ENCODE measurements around the gene EDAR. TPM values are rescaled to one million over a fixed set of nuclear protein-coding genes. Genes with fewer than 3 reads are reported as not detected.

Gene EDAR
- total RNA-seq, 1 donor from 2014 or later, result not detected

DNA sequence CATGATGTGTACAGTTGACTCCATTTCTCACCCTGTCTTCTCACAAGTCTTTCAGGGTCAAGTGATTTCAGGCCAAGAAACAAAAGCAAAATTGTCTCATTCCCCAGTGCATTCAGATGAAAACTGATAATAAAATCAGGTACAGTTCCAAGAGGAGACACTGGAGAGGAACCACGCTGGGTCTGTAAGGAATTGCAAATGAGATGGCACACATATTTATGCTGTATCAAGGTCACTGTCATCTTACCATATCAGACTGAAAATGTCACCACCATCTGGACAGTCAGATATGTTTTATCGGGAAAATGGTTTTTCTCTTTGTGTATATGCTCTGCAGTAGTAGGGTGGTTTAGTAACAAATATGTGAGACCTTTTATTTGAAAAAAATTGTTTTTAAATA is 110.7 kb downstream of the EDAR start:
- TF ChIP-seq CTCF (conservative IDR thresholded peaks at IDR 0.05), result no peak
- H3K36me3 Mint-ChIP-seq (ENCODE audit: low read depth), result peaks cover 57% of the 10 kb centered on the region
- no peak for DNase-seq (ENCODE audit: low read depth, low spot score)
- H3K4me3 Mint-ChIP-seq, result no peak overlapping the region
- no peak overlapping the region for H3K27ac Mint-ChIP-seq (ENCODE audit: unreplicated experiment)
- no peaks in the 10 kb centered on the region for H3K27me3 Mint-ChIP-seq (ENCODE audit: low read depth)
- peaks cover 22% of the 10 kb centered on the region for H3K9me3 Mint-ChIP-seq
- H3K4me1 Mint-ChIP-seq, result no peaks in the 10 kb centered on the region

- Mint-ChIP-seq H3K9me3 (peaks cover 19% of the 10 kb centered on the region), H3K4me1 (no peaks in the 10 kb centered on the region), H3K27ac (ENCODE audit: unreplicated experiment) (no peak overlapping the region), H3K4me3 (no peak overlapping the region), H3K27me3 (ENCODE audit: low read depth) (no peaks in the 10 kb centered on the region), H3K36me3 (ENCODE audit: low read depth) (peaks cover 55% of the 10 kb centered on the region)
- TF ChIP-seq CTCF (conservative IDR thresholded peaks at IDR 0.05), result no peak
- no peak for DNase-seq (ENCODE audit: low read depth, low spot score)
Observed at GRCh38 chr2:108877506-108877905, 111.5 kb downstream of the EDAR start.

- Mint-ChIP-seq H3K9me3 (peaks cover 15% of the 10 kb centered on the region), H3K4me3 (no peak overlapping the region), H3K4me1 (no peaks in the 10 kb centered on the region), H3K27me3 (ENCODE audit: low read depth) (no peaks in the 10 kb centered on the region), H3K36me3 (ENCODE audit: low read depth) (peaks cover 65% of the 10 kb centered on the region), H3K27ac (ENCODE audit: unreplicated experiment) (no peak overlapping the region)
- no peak for DNase-seq (ENCODE audit: low read depth, low spot score)
- TF ChIP-seq CTCF (conservative IDR thresholded peaks at IDR 0.05), result no peak
Observed at GRCh38 chr2:108870069-108870644, 118.9 kb downstream of the EDAR start.

GRCh38 chr2:108869542-108869941 is 119.5 kb downstream of the EDAR start:
- Mint-ChIP-seq H3K27ac (ENCODE audit: unreplicated experiment) (no peak overlapping the region), H3K4me1 (no peaks in the 10 kb centered on the region), H3K27me3 (ENCODE audit: low read depth) (no peaks in the 10 kb centered on the region), H3K9me3 (peaks cover 15% of the 10 kb centered on the region), H3K4me3 (no peak overlapping the region), H3K36me3 (ENCODE audit: low read depth) (peaks cover 66% of the 10 kb centered on the region)
- DNase-seq (ENCODE audit: low read depth, low spot score), result no peak
- TF ChIP-seq CTCF (conservative IDR thresholded peaks at IDR 0.05), result no peak

DNA sequence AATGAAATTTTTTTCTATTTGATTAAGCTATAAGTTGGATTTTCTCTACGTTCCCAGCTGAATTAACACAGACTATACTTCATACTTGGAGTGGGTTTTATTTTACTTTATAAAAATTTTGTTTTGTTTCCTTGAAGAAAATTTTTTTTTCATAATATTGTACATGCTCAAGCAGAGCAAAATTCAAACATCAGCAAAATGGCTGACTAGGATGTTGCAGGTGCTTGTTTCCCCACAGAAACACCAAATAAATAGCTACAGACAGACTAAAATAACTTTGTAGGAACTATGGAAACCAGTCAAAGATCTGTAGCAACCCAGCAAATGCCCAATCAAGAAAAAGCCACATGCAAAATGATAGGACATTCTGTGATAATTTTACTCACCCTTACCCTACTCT is 120.1 kb downstream of the EDAR start:
- Mint-ChIP-seq H3K27ac (ENCODE audit: unreplicated experiment) (no peak overlapping the region), H3K4me3 (no peak overlapping the region), H3K9me3 (peaks cover 15% of the 10 kb centered on the region), H3K36me3 (ENCODE audit: low read depth) (peaks cover 61% of the 10 kb centered on the region), H3K27me3 (ENCODE audit: low read depth) (no peaks in the 10 kb centered on the region), H3K4me1 (no peaks in the 10 kb centered on the region)
- DNase-seq (ENCODE audit: low read depth, low spot score), result no peak
- TF ChIP-seq CTCF (conservative IDR thresholded peaks at IDR 0.05), result no peak

Data from neural crest cell (in vitro differentiated cells).